ENCODE results near the gene TMPRSS11D.

TMPRSS11D gene

DNA sequence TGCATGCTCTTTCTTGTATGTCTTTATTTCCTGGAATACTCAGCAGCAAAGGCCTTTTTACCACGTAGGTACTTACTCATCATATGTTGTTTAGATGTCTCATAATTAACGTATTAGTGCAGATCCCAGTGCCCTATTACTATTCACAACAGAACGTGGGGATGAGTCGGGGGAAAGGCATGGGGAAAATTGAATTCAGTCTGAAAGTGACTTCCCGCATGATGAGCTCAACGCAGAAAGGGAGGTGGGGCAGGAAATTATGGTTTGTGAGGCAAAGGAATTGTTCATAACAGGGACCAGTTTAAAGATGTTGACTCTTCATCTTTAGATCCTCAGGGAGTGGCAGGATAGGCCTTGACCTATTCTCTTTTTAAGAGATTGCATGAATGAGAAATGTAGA lies 2.0 kb upstream of the TMPRSS11D start:
- no peak for DNase-seq

DNA sequence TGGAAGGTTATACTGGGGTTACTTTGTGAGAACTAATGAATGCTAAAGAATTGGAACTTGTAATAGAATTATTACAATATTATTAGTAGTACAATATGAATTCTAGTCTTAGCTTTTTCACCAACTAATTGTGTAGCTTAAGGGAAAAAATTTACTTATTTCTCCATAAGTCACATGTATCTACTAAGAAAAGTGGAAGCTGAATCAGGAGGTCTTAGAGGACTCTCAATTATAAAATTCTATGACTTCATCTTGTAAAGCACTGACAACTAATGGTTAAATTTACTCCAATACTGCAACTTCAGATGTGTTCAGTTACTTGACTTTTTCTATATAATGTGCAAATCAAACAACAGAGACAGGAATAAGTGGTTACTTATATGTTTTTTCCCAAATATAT lies 899 bp upstream of the TMPRSS11D start:
- no peak for DNase-seq

DNA sequence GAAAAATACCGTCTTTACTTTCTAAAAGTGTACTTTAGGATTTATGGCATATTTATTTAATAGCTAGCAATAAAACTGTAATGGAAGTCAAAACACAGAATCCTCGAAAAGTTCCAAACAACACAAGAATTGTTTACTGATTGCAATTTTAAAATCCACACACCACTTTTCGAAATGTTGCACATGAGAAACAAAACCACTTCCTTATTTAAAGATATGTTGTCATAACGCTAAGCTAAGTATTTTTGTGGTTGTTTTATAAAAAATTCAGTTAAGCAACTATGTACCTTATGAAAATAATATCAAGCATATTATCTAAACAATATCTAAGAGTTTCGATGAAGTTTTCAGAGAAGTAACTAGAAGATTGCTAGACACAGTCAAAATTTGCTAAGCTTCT lies 344 bp downstream of the TMPRSS11D start:
- DNase-seq, result no peak

DNA sequence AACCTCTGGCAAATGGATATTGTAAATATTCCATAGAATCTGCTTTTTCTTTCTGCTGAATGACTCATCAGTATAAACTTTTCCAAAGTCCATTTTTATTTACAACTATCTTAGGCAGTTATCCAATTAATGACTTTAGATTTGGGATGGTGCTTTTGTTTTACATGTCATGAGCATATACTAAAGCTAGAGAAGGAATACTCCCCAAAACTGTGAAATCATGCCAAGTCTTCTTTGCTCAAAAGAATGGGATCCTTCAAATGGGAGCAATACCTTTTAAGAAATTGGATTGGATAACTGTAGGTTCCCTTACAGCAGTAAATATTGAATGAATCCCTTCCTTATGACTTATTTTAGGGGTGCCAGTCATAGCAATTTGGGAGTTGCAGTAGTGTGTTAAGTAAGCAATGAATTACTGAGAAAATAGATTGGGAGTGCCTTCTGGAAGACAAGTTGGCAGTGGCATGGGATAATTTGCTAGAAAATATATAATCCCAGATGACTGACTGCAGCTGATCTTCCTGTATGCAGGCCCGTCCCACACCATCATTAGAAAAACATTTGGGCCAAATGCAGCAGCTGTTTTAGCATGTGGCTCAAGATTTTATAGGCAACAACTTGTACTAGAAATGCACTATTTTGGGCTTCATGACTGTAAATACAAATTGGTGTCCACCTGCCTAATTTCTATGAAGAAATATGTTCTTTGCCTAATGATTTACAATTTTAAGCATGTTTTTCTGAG lies 2.8 kb downstream of the TMPRSS11D start:
- no peak for DNase-seq

DNA sequence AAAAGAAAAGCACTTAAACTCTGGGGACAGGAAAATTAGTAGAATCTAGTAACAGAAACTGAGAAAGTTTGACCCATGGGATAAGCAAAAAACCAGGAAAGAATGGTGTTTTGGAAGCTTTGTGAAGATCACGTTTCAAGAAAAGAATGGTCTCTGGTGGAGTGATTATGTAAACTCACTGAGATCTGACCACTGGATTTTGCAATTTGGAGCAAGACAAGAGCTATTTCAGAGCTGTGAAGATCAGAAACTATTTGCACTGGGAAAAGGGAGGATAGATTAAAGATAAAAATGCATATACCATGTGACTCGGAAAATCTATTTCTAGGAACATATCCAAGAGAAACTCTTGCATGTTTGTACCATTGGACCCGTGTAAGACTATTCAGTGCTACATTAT lies 4.3 kb downstream of the TMPRSS11D start:
- no peak for DNase-seq

DNA sequence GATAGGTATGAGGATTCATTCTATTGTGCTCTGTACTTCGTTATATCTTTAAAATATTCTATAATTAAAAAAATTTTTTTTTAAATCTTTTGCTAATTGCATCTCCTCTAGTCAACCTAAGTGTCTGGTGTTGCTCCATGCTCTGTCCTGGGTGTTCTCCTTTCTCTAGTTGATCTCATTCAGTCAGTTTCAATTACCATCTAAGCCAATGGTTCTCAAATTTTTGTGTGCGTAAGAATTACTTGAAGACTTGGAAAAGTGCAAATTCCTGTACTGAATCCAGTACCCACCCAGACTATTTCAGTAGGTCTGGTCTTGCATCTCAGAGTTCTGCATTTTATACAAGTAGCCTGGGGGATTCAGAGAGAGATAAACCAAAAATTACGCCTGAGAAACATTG lies 6.7 kb downstream of the TMPRSS11D start:
- DNase-seq, result no peak

DNA sequence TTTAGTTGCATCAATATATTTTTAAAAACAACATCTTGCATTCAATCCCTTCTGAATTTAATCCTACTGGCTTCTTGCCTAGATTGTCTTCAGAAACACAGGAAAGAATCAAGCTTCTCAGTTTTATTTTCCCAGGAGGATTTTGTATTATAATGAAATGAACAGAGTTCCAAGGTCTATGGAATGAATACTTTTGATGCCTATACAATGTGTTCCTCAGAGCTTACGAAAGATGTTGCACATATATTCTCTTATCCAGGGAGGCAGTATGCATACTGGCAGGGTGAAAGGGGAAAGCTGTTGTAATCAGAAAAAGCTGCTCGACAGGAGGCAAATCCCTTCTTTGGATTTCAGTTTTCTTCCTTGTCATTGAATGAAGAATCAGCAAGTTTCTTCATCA lies 8.8 kb downstream of the TMPRSS11D start:
- no peak for DNase-seq

DNA sequence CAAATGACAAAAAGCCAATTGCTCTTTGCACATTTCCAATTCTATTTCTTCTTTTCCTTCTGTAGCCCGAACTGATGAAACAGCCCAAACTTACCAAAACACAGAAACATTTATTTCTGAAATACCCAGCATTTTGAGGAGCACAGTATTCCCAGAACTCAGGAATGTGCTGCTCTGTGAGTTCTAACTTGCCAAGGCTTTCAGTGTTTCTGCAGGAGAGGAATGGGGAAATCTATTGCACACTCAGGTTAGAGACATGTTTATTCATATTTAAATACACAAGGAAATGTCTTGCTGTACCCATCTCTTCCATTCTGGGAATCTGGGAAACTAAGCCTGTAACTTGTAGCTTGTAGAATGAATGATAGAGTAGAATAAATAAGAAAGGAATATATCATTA lies 10.7 kb downstream of the TMPRSS11D start:
- no peak for DNase-seq

DNA sequence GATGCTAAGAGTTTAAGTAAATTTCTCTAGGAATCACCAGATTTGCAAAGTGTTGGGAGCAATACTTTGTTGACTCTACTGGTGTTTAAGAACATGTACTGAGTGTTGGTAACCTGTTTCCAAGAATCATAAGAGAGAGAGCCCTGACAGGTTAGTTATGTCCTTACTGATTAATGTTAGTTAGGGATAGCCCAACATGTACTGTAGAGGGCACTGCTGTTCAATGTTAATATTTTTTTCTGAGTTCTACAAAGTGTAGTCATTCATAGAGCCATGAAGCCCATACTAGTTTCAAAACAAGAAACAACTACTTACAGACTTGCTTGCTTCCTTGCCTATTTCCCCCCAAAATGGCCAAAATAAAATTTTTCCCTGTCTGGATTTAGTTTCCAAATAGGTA lies 11.9 kb downstream of the TMPRSS11D start:
- no peak for DNase-seq

DNA sequence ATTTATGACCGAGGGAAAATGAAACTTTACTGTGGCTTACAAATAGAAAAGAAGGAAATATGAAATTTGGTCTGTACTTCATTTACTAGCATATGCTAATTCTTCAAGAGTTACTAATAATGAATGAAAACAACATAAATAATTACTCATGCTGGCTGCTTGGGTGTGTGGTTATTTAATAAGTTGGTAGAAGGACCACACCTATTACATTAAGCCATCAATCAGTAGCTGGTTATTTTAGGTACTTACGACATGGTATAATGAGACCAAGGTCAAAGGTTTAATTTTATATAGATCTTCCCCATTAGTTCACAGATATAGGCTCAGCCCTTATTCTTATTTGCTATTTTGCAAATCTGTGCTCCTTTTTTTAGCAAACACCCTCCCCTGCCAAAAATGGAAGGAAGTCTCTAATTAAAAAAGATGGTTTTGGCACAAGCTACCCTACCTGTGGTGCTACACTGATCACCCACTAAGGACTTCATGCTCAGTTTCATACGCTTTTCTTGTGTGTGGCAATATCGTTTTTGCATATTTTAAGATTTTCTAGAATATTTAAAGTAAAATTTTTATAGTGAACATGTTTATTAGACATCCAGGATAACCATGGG lies 14.1 kb downstream of the TMPRSS11D start:
- DNase-seq, result no peak

DNA sequence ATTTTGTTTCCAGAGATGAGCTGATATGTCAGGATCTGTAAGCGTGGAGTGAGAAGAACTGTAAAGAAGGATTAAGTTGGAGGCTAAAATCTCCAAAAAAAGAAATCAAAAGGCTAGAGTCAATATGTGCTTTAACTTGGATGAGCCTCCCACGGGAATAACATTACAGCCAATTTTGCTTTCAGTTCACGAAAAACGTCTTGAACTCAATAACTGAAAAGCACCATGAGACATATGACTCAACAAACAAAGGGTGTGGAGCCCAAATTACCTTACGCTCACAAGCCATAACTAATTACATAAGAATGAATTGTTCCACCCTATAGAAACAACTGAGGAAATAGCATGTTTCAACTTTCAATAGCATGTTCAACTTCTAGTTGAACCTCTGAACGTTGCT lies 22.3 kb downstream of the TMPRSS11D start:
- DNase-seq, result no peak

DNA sequence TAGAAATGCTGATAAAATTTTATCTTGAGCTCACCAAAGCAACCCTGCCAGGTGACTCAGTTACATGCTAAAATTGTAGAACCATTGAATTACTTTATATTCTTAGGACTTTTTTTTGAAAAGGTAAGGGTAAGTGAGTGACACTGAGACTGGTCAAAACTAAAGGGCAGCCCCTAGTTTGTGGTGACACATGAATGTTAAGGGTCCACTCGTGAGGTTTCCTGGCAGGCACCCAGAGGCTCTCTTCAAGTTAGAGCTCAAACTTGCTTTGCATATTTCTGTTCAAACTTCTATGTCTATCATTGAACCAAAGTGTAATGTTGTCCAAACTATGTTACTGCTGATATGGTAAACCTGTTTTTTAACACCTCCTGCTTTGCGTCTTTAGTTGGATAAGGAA lies 30.5 kb downstream of the TMPRSS11D start:
- no peak for DNase-seq

DNA sequence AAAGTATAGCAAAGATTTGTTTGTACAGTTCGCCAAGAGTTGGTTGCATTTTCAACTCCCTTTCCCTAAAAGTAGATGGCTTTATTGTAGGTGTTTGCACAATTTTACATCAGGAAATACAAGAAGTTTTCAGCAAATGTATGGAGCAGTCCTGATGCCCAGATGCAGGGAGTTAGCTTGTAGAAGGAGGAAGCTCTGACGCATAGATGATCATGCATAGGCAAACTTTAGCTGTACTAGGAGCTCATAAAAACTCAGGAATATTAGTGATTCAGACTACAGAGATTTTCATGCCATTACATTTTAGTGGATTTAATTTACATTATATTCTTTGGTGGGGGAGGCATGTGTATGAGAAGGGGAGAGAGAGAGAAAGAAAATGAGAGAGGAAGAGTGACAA lies 62.9 kb downstream of the TMPRSS11D start:
- no peak for DNase-seq

DNA sequence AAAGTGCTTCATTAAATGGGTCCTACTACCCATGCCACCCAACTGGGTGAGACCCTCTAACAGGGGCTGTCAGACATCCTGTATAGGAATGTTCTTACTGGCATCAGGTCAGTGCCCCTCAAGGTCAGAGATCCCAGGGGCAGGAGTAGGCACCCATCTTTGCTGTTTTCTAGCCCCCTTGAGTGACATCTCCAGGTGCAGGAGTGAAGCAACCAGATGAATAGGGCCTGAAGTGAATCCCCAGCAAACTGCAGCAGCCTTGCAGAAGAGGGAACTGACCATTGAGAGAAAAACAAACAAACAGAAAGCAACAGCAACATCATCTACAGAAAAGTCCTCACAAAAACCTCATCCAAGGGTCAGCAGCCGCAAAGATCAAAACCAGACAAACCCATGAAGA lies 73.8 kb downstream of the TMPRSS11D start:
- DNase-seq, result no peak

DNA sequence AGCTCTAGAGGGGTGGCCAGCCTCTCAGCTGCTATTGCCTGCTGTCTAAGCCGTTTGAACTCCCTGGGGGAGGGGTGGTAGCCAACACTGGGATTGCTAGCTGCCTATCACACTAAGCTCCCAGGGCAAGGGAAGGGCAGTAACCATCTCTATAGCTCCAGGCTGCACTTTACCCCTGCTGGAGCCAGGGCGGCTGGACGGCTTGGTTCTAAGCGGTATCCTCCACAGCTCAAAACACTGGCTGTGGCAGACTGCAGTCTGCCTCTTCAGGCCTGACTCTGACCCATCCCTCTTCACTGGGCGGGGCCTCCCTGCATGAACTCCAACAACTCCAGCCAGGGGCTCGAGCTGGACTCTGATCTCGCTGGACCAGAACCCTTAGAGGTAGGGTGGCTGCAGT lies 74.3 kb downstream of the TMPRSS11D start:
- DNase-seq, result no peak

DNA sequence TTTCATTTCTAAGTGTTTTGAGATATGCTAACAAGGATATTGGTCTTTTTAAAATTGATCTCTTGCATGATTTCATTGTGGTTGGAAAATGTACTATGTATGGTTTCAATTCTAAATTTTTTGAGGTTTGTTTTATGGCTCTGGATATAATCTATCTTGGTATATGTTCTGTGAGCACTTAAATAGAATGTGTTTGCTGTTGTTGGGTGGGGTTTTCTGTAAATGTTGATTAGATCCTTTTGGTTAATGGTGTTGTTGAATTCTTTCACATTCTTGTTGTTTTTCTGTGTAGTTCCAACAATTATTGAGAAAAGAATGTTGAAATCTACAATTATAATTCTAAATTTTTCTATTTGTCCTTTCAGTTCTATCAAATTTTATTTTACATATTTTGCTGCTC lies 87.0 kb downstream of the TMPRSS11D start:
- no peak for DNase-seq

DNA sequence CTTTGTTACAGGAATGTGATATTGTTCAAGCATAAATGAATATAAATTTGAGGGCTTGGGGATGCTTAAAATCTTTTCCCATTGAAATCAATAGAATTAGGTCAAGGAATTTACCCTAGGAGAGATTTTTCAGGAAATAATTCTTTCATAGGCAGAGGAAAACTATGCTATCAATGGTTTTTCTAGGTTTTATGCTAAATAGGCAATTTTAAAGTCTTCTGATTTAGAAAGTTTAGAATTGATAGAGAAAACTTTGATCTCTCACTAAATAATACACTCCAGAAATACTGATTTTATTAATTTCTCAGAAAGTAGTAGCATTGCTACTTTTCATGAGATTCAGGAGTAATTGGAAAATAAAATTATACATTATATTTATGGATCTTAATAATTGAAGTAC lies 93.1 kb downstream of the TMPRSS11D start:
- no peak for DNase-seq

DNA sequence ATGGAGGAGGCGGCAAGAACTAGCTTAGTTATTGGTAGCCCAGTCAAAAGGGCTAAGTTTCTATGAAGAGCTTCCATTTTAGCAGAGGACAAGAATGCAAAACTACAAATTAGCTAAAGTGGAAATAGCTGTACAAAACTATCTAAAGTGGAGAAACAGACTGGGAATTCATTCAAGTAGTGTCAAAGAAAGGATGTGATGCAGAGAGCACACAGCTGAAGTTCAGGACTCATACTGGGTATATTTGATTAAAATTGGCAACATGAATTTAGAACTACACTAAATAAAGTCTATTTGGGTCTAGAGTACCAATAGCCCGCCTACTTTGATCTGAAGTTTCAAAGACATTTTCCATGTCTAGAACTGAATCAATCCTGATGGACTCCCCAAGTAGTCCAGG lies 96.5 kb downstream of the TMPRSS11D start:
- no peak for DNase-seq

DNA sequence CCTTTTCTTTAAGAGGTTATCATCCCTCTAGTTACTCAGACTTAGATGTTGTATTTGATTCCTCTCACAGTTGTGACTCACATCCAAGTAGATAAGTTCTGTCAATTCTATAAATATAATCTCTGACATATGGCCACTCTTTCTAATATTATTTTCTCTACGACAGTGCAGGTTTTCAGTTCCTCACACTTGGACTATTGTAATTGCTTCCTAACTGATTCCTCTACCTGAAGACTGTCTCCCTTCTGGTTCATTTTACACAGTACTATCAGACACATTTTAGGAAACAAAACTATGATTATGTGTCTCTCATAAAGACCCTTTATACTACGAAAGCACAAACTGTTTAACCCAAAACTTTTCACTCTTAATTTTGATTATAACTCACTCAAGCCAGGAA lies 98.3 kb downstream of the TMPRSS11D start:
- no peak for DNase-seq

DNA sequence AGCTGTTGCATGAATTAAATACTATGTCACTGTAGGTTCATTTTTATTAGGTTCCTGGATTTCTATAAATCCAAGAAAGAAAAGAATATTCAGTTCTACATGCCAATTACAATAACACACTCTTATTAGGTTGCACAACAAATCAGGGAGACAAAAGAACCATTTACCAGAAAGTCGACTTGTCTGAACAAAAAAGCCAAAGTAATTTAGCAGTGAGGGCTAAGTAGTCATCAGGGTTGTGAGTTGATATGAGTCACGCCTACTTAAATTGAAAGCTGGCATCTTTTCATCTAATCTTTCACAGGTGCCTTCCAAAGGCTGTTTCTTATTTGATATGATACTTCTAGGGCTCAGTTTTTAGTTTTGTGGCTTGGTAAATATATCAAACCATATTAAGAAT lies 104.2 kb downstream of the TMPRSS11D start:
- no peak for DNase-seq

DNA sequence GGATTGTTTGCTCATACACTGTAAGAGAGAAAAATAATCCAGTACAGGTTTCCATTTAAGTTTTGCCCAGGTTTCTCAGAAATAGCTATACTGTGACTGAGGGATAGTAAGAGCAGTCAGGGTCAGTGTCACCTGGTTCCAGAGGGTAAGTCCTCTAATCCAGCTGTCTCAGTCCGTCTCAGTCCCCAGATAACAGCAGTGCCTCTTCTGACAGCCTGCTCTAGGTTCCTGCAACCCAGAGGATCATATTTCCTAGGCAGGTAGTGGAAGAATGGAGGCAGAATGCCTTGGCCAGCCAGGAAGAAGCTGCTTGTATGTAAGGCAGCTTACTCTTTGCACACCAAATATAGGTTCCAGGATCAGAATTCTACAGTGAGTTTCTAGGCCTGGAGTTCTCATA lies 107.1 kb downstream of the TMPRSS11D start:
- DNase-seq, result no peak

Data from stimulated activated CD8-positive, alpha-beta memory T cell treated with anti-CD3 and anti-CD28 coated beads, Interleukin-4, amount 100 ng/mL, for 48 hours (primary cell).